Activated T-cell treated with anti-CD3 and anti-CD28 coated beads, Interleukin-2, amount 50 U/mL, for 4 hours (primary cell): ENCODE results near the gene MPHOSPH6. TPM values are rescaled to one million over a fixed set of nuclear protein-coding genes. Genes with fewer than 3 reads are reported as not detected.
A peak's percentile ranks its signal among the peaks of the same experiment; 100 is the strongest.
"Not testable (repeated sequence)": the region's sequence is repeated elsewhere in the genome, so short reads cannot be mapped to it uniquely, and the experiment has no call there.

Experiments used
- ATAC-seq, 2 donors: fragments of 200-7000 bp; cut with Tn5 transposase; one replicate each; pipeline ENCODE4 v1.10.0; 2021
- DNase-seq: peaks from one replicate; pipeline ENCODE4 v3.0.0-alpha.2; 2020
- H3K27me3 Mint-ChIP-seq: one replicate; pipeline ENCODE4 v1.8.0; 2021; ENCODE audit warnings: low read depth, mixed read lengths
- H3K36me3 Mint-ChIP-seq: one replicate; pipeline ENCODE4 v1.8.0; 2022; ENCODE audit warnings: mixed read lengths; ENCODE audit not compliant: insufficient read depth
- H3K4me1 Mint-ChIP-seq: one replicate; pipeline ENCODE4 v1.8.0; 2021; ENCODE audit warnings: low read depth, mixed read lengths
- H3K4me3 Mint-ChIP-seq: one replicate; pipeline ENCODE4 v1.8.0; 2021; ENCODE audit warnings: mild to moderate bottlenecking, moderate library complexity, mixed read lengths
- H3K9me3 Mint-ChIP-seq: one replicate; pipeline ENCODE4 v1.8.0; 2021; ENCODE audit warnings: mixed read lengths
- total RNA-seq, 3 donors: library from RNA; stranded (reverse); gene quantifications; one replicate each; pipeline ENCODE4 v1.2.1, GENCODE V29; 2021

Gene MPHOSPH6
- total RNA-seq, 3 donors from 2014 or later: 51.7 to 60.0 (median 59.3) TPM

GRCh38 chr16:82152196-82152595 is 17.8 kb downstream of the MPHOSPH6 start:
- H3K27me3 Mint-ChIP-seq: no peaks in the 10 kb centered on the region
- H3K4me1 Mint-ChIP-seq: peaks cover 7% of the 10 kb centered on the region
- no peak for DNase-seq
- no peak overlapping the region for H3K4me3 Mint-ChIP-seq
- no peak for ATAC-seq
- H3K9me3 Mint-ChIP-seq: peaks cover 6% of the 10 kb centered on the region
- peaks cover 43% of the 10 kb centered on the region for H3K36me3 Mint-ChIP-seq

GRCh38 chr16:82150549-82150948 is 19.5 kb downstream of the MPHOSPH6 start:
- H3K27me3 Mint-ChIP-seq: no peaks in the 10 kb centered on the region
- no peak overlapping the region for H3K4me3 Mint-ChIP-seq
- H3K9me3 Mint-ChIP-seq: peaks cover 6% of the 10 kb centered on the region
- DNase-seq (no peak), ATAC-seq (no peak)
- peaks cover 6% of the 10 kb centered on the region for H3K4me1 Mint-ChIP-seq
- H3K36me3 Mint-ChIP-seq: peaks cover 44% of the 10 kb centered on the region

GRCh38 chr16:82149536-82149935 is 20.5 kb downstream of the MPHOSPH6 start:
- Mint-ChIP-seq H3K4me3 (no peak overlapping the region), H3K9me3 (peaks cover 5% of the 10 kb centered on the region), H3K4me1 (peaks cover 4% of the 10 kb centered on the region), H3K27me3 (no peaks in the 10 kb centered on the region), H3K36me3 (peaks cover 41% of the 10 kb centered on the region)
- DNase-seq: no peak
- no peak for ATAC-seq

- Mint-ChIP-seq H3K4me3 (no peak overlapping the region), H3K4me1 (peaks cover 2% of the 10 kb centered on the region), H3K27me3 (no peaks in the 10 kb centered on the region), H3K9me3 (no peaks in the 10 kb centered on the region), H3K36me3 (peaks cover 29% of the 10 kb centered on the region)
- ATAC-seq: no peak
- DNase-seq: no peak
These were observed 22.5 kb downstream of the MPHOSPH6 start for GRCh38 chr16:82147546-82147945.

GRCh38 chr16:82146957-82147356 is 23.1 kb downstream of the MPHOSPH6 start:
- Mint-ChIP-seq H3K4me1 (peaks cover 2% of the 10 kb centered on the region), H3K9me3 (no peaks in the 10 kb centered on the region), H3K36me3 (peaks cover 28% of the 10 kb centered on the region), H3K4me3 (no peak overlapping the region), H3K27me3 (no peaks in the 10 kb centered on the region)
- no peak for ATAC-seq
- no peak for DNase-seq

GRCh38 chr16:82146556-82146955 is 23.5 kb downstream of the MPHOSPH6 start:
- H3K4me1 Mint-ChIP-seq: peaks cover 2% of the 10 kb centered on the region
- ATAC-seq (no peak), DNase-seq (no peak)
- H3K9me3 Mint-ChIP-seq: no peaks in the 10 kb centered on the region
- no peak overlapping the region for H3K4me3 Mint-ChIP-seq
- H3K36me3 Mint-ChIP-seq: peaks cover 30% of the 10 kb centered on the region
- no peaks in the 10 kb centered on the region for H3K27me3 Mint-ChIP-seq

- Mint-ChIP-seq H3K4me3 (peak overlapping the region; percentile 17), H3K4me1 (peaks cover 18% of the 10 kb centered on the region), H3K36me3 (peaks cover 18% of the 10 kb centered on the region)
- H3K27me3 Mint-ChIP-seq, DNase-seq, ATAC-seq, H3K9me3 Mint-ChIP-seq: not testable (repeated sequence)
These were observed 30.8 kb downstream of the MPHOSPH6 start for GRCh38 chr16:82139286-82139571.

- H3K9me3 Mint-ChIP-seq: no peaks in the 10 kb centered on the region
- no peak for DNase-seq
- ATAC-seq: no peak
- peaks cover 23% of the 10 kb centered on the region for H3K4me1 Mint-ChIP-seq
- peak overlapping the region; percentile 17 for H3K4me3 Mint-ChIP-seq
- no peaks in the 10 kb centered on the region for H3K27me3 Mint-ChIP-seq
- peaks cover 18% of the 10 kb centered on the region for H3K36me3 Mint-ChIP-seq
These were observed 31.3 kb downstream of the MPHOSPH6 start for GRCh38 chr16:82138478-82139285.

- ATAC-seq (no peak), DNase-seq (no peak)
- H3K4me3 Mint-ChIP-seq: no peak overlapping the region
- H3K9me3 Mint-ChIP-seq: no peaks in the 10 kb centered on the region
- H3K27me3 Mint-ChIP-seq: no peaks in the 10 kb centered on the region
- peaks cover 28% of the 10 kb centered on the region for H3K4me1 Mint-ChIP-seq
- H3K36me3 Mint-ChIP-seq: peaks cover 18% of the 10 kb centered on the region
These were observed 32.2 kb downstream of the MPHOSPH6 start for GRCh38 chr16:82137822-82138167.

GRCh38 chr16:82136956-82137821 is 32.8 kb downstream of the MPHOSPH6 start:
- peaks cover 28% of the 10 kb centered on the region for H3K4me1 Mint-ChIP-seq
- DNase-seq: no peak

GRCh38 chr16:82135844-82136243 is 34.2 kb downstream of the MPHOSPH6 start:
- no peaks in the 10 kb centered on the region for H3K9me3 Mint-ChIP-seq
- H3K4me1 Mint-ChIP-seq: peaks cover 28% of the 10 kb centered on the region
- peaks cover 15% of the 10 kb centered on the region for H3K36me3 Mint-ChIP-seq
- H3K27me3 Mint-ChIP-seq: no peaks in the 10 kb centered on the region
- no peak for DNase-seq
- no peak for ATAC-seq
- no peak overlapping the region for H3K4me3 Mint-ChIP-seq

More at GRCh38 chr16:82136956-82137821, 32.8 kb downstream of the MPHOSPH6 start:
- no peak overlapping the region for H3K4me3 Mint-ChIP-seq
- no peak for ATAC-seq
- H3K9me3 Mint-ChIP-seq: no peaks in the 10 kb centered on the region
- H3K27me3 Mint-ChIP-seq: no peaks in the 10 kb centered on the region
- peaks cover 18% of the 10 kb centered on the region for H3K36me3 Mint-ChIP-seq

GRCh38 chr16:82134846-82135245 is 35.2 kb downstream of the MPHOSPH6 start:
- peaks cover 15% of the 10 kb centered on the region for H3K36me3 Mint-ChIP-seq

GRCh38 chr16:82133798-82134197 is 36.2 kb downstream of the MPHOSPH6 start:
- H3K4me1 Mint-ChIP-seq: peaks cover 25% of the 10 kb centered on the region
- H3K4me3 Mint-ChIP-seq: no peak overlapping the region
- H3K9me3 Mint-ChIP-seq: no peaks in the 10 kb centered on the region
- no peaks in the 10 kb centered on the region for H3K27me3 Mint-ChIP-seq
- ATAC-seq (peak in 1 of 2 donors; percentile 70), DNase-seq (no peak)
- peaks cover 12% of the 10 kb centered on the region for H3K36me3 Mint-ChIP-seq

More at GRCh38 chr16:82134846-82135245, 35.2 kb downstream of the MPHOSPH6 start:
- Mint-ChIP-seq H3K9me3 (no peaks in the 10 kb centered on the region), H3K4me3 (no peak overlapping the region), H3K4me1 (peaks cover 28% of the 10 kb centered on the region), H3K27me3 (no peaks in the 10 kb centered on the region)
- DNase-seq (no peak), ATAC-seq (no peak)

GRCh38 chr16:82129881-82130280 is 40.1 kb downstream of the MPHOSPH6 start:
- Mint-ChIP-seq H3K4me1 (peaks cover 17% of the 10 kb centered on the region), H3K4me3 (no peak overlapping the region), H3K9me3 (peaks cover 7% of the 10 kb centered on the region), H3K36me3 (no peaks in the 10 kb centered on the region), H3K27me3 (no peaks in the 10 kb centered on the region)
- ATAC-seq (no peak), DNase-seq (no peak)

GRCh38 chr16:82124651-82125050 is 45.4 kb downstream of the MPHOSPH6 start:
- ATAC-seq (no peak), DNase-seq (no peak)
- Mint-ChIP-seq H3K4me1 (no peaks in the 10 kb centered on the region), H3K9me3 (peaks cover 7% of the 10 kb centered on the region), H3K36me3 (no peaks in the 10 kb centered on the region), H3K27me3 (peaks cover 4% of the 10 kb centered on the region), H3K4me3 (no peak overlapping the region)
